ENCODE data around the gene EIPR1. TPM values are rescaled to one million over a fixed set of nuclear protein-coding genes. Genes with fewer than 3 reads are reported as not detected.

EIPR1 gene
- polyA plus RNA-seq, 2 of the 4 experiments (the other 2 are of a cell fraction): 55.0 to 65.0 TPM

GRCh38 chr2:3189076-3189591 is 188.5 kb downstream of the EIPR1 start:
- Histone ChIP-seq H3K4me1 (no peaks in the 10 kb centered on the region), H3K9me3 (no peaks in the 10 kb centered on the region), H3K4me2 (no peak overlapping the region), H3K27ac (no peak overlapping the region), H3K4me3 (no peak overlapping the region)
- ChIA-PET CTCF (interaction anchor here (1.1 kb wide), 1 partner anchor 25 kb away, joined by 3 read pairs; no protein-coding TSS in a partner anchor), POLR2A (no interaction called here)
- ATAC-seq (peak in 1 of 2 experiments; percentile 30; a peak in 3 of 6 replicates), FAIRE-seq (no peak), DNase-seq (ENCODE audit: low read depth in 1 of 2, low spot score in 1 of 2) (no peak)
- 94% methylated on average over 21 of the region's 26 CpGs for WGBS (ENCODE audit: missing lambda C conversion rate)
- no peak for TF ChIP-seq HEYL (CRISPR knock-in tag; IDR thresholded peaks at IDR 0.05)
- no peak for TF ChIP-seq SMC3 (IDR thresholded peaks at IDR 0.05)
- no peak for TF ChIP-seq HDAC2 (IDR thresholded peaks at IDR 0.05)

- Histone ChIP-seq H3K4me1 (no peaks in the 10 kb centered on the region), H3K4me2 (no peak overlapping the region), H3K27ac (no peak overlapping the region), H3K9me3 (no peaks in the 10 kb centered on the region), H3K4me3 (no peak overlapping the region)
- 94% methylated on average over 21 of the region's 21 CpGs for WGBS (ENCODE audit: missing lambda C conversion rate)
- FAIRE-seq (no peak), ATAC-seq (no peak), DNase-seq (ENCODE audit: low read depth in 1 of 2, low spot score in 1 of 2) (no peak)
- CTCF ChIA-PET: no interaction called here
- TF ChIP-seq NFE2L2 (conservative IDR thresholded peaks at IDR 0.05; ENCODE audit: low read length) (no peak), ELK1 (IDR thresholded peaks at IDR 0.05; ENCODE audit: low read depth, low read length) (no peak), GATA3 (IDR thresholded peaks at IDR 0.05; ENCODE audit: borderline replicate concordance) (no peak), ZSCAN20 (CRISPR knock-in tag; IDR thresholded peaks at IDR 0.05) (no peak), SREBF2 (IDR thresholded peaks at IDR 0.05) (no peak), CEBPB (IDR thresholded peaks at IDR 0.05) (no peak), HOXB13 (CRISPR knock-in tag; IDR thresholded peaks at IDR 0.05; ENCODE audit: low read depth) (no peak), BCL3 (IDR thresholded peaks at IDR 0.05) (no peak), CHD4 (IDR thresholded peaks at IDR 0.05; ENCODE audit: borderline replicate concordance) (no peak), TFCP2L1 (CRISPR knock-in tag; IDR thresholded peaks at IDR 0.05) (no peak)
- POLR2A ChIA-PET: no interaction called here
These were observed 189.1 kb downstream of the EIPR1 start for GRCh38 chr2:3188405-3188946.

- DNase-seq (ENCODE audit: low read depth in 1 of 2, low spot score in 1 of 2) (no peak), FAIRE-seq (no peak), ATAC-seq (no peak)
- ChIA-PET CTCF (no interaction called here), POLR2A (no interaction called here)
- no peaks in the 10 kb centered on the region for H3K4me1 ChIP-seq
- WGBS (ENCODE audit: missing lambda C conversion rate): no CpG with 5 or more reads among the region's 12 CpGs
- no peak for TF ChIP-seq SMC3 (IDR thresholded peaks at IDR 0.05)
- TF ChIP-seq RNF2 (IDR thresholded peaks at IDR 0.05; ENCODE audit: borderline replicate concordance, low read depth): no peak
- no peak for TF ChIP-seq POLR2A (IDR thresholded peaks at IDR 0.05; ENCODE audit: low read length)
- no peak for TF ChIP-seq HEYL (CRISPR knock-in tag; IDR thresholded peaks at IDR 0.05)
- no peak for TF ChIP-seq CBX8 (IDR thresholded peaks at IDR 0.05)
- no peak for TF ChIP-seq CEBPB (IDR thresholded peaks at IDR 0.05)
- TF ChIP-seq NFE2L2 (conservative IDR thresholded peaks at IDR 0.05; ENCODE audit: low read length): no peak
- TF ChIP-seq NPAS2 (CRISPR knock-in tag; IDR thresholded peaks at IDR 0.05; ENCODE audit: borderline replicate concordance): no peak
- no peak for TF ChIP-seq MAFK (IDR thresholded peaks at IDR 0.05; ENCODE audit: partially characterized antibody)
- no peak for TF ChIP-seq HOXA7 (CRISPR knock-in tag; IDR thresholded peaks at IDR 0.05)
- TF ChIP-seq CHD2 (IDR thresholded peaks at IDR 0.05; ENCODE audit: low read length, partially characterized antibody): no peak
- TF ChIP-seq ELK1 (IDR thresholded peaks at IDR 0.05; ENCODE audit: low read depth, low read length): no peak
- TF ChIP-seq BCL3 (IDR thresholded peaks at IDR 0.05): no peak
- no peak for TF ChIP-seq ZFP36 (IDR thresholded peaks at IDR 0.05; ENCODE audit: borderline replicate concordance, partially characterized antibody)
- no peak for TF ChIP-seq FOSL2 (IDR thresholded peaks at IDR 0.05)
- no peak for TF ChIP-seq FOSL2 (CRISPR knock-in tag; IDR thresholded peaks at IDR 0.05)
- no peak overlapping the region for H3K4me2 ChIP-seq
- H3K27ac ChIP-seq: no peak overlapping the region
- no peak overlapping the region for H3K4me3 ChIP-seq
- no peaks in the 10 kb centered on the region for H3K9me3 ChIP-seq
These were observed 190.2 kb downstream of the EIPR1 start for GRCh38 chr2:3187467-3187866.
